GM18505 (cell line): ENCODE data around the gene AAK1.
"Not testable (repeated sequence)": the region's sequence is repeated elsewhere in the genome, so short reads cannot be mapped to it uniquely, and the experiment has no call there.

ENCODE experiments used
- ATAC-seq: cut with Tn5 transposase; IDR thresholded peaks from one replicate; pipeline ENCODE4 v1.9.1; 2021; ENCODE audit not compliant: unreplicated experiment
- POLR2A ChIP-seq: IDR thresholded peaks from 4 replicates; pipeline ENCODE4 v1.6.1; 2011; ENCODE audit warnings: borderline replicate concordance; ENCODE audit not compliant: insufficient read depth, insufficient read length; ENCODE audit errors: extremely low read depth

The AAK1 gene

DNA sequence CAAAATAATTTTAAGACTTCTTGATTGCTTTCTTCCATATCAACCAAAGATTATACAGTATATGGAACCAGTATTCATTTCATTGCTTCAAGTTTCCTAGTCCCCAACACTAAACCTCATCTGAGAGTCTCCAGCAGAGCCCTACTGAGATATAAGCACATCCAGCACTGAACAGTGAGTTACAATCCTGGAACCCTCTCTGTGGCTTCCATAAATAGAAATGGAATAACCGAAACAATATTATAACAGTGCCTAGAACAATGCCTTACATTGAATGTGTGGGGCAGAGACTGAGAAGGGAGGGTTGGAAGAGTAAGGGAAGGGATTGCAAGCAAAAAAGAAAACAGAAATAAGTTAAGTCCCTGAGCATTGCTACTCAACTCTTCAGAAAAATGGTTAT lies 18.9 kb downstream of the AAK1 start:
- no peak for TF ChIP-seq POLR2A
- ATAC-seq, result no peak

DNA sequence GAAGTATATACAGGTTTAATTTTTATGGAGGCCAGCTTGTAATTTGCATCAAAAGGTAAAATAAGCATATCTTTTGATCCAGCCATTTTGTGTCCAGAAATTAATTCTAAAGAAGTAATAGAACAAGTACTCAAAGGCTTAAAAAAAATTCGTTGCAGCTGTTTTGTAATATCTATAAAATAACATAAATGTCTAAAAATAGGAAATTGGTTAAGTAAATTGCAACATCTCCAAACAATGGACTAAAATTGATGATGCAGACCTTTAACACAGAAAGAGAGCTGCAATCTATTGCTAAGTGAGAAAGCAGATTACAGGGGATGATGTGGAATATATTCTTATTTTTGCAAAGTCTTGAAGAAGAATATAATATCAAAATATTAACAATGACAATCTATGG lies 19.4 kb downstream of the AAK1 start:
- TF ChIP-seq POLR2A, result no peak
- no peak for ATAC-seq

- ATAC-seq, result no peak
- TF ChIP-seq POLR2A, result no peak
Measured at GRCh38 chr2:69623236-69623635, 20.3 kb downstream of the AAK1 start.

GRCh38 chr2:69622805-69623204 lies 20.7 kb downstream of the AAK1 start:
- not testable (repeated sequence) for ATAC-seq

DNA sequence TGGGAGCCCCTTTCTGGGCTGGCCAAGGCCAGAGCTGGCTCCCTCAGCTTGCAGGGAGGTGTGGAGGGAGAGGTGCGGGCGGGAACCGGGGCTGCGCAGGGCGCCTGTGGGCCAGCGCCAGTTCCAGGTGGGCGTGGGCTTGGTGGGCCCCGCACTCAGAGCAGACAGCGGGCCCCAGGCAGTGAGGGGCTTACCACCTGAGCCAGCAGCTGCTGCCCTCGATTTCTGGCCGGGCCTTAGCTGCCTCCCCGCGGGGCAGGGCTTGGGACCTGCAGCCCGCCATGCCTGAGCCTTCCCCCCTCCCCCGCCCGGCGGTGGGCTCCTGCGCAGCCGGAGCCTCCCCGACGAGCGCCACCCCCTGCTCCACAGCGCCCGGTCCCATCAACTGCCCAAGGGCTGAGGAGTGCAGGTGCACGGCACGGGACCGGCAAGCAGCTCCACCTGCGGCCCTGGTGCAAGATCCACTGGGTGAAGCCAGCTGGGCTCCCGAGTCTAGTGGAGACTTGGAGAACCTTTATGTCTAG lies 21.5 kb downstream of the AAK1 start:
- ATAC-seq, result not testable (repeated sequence)

DNA sequence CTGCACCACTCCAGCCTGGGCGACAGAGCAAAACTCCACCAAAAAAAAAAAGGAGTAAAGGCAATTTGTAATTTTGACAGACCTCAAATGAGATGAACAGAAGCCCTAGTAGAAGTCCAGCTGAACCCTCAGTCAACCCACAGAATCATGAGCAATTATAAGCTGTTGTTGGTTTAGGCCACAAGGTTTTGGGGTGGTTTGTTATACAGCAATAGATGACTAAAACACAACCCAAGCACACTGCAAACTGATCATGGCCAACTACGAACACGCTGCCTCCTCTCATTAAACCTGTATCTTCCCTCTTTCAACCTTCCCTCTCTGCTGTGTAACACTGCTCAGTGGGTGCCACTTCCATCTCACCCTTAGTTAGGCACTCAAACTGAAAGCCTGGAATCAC lies 22.1 kb downstream of the AAK1 start:
- no peak for TF ChIP-seq POLR2A
- ATAC-seq, result no peak

DNA sequence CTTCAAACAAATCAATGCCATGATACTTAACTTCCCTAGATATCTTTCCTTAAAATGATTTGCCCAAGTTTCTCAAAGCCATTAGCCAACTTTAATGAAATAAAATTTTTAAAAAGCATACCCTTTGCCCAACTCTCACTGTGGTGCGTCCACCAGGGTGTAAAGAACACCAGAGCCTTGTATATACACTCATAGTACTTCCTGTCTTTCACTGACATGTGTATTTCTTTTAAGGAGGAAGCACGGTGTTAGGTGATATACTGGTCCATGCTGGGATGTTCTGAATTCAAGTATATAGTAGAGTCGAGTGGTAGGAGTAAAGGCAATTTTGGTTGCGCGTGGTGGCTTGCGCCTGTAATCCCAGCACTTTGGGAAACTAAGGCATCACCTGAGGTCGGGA lies 22.7 kb downstream of the AAK1 start:
- no peak for ATAC-seq

GRCh38 chr2:69619725-69620124 lies 23.8 kb downstream of the AAK1 start:
- ATAC-seq, result no peak
- no peak for TF ChIP-seq POLR2A

More for the DNA sequence above, 22.7 kb downstream of the AAK1 start:
- no peak for TF ChIP-seq POLR2A

DNA sequence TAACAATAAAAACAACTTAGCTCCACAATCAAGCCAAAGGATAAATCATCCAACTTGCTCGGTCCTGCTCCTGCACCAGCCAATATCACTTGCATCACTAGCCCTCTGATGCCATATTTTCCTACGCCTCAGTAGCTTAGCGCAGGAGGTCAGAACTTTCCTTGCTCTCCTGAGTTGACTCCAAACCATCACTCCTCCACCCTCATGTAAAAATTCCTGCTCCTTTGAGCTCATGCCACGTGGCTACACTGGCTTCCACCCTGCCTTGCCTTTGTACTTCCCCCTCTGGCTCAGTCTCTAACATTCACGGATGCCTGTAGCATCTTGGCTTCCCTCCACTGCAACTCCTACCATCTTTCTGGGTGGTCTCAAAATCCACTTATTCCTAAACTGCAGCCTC lies 25.2 kb downstream of the AAK1 start:
- no peak for TF ChIP-seq POLR2A
- no peak for ATAC-seq

DNA sequence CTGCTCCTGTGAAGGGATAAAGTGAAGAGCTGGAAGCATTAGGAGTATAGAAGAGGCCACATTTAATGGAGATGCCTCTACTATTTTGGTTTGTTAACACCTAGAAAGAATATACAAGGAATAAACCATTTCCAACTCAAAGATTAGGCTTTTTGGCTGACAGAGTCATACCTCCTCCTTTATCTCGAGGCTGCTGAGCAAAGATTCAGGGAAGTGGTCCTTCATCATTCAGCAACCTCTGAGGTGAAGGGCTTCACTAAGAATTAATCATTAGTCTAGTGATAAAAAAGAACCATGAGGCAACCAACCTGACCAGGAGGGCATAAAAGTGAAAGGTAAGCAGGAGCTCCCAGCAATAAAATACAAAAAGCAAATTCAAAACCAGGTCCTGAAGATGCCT lies 25.8 kb downstream of the AAK1 start:
- no peak for ATAC-seq
- no peak for TF ChIP-seq POLR2A

- ATAC-seq, result no peak
- no peak for TF ChIP-seq POLR2A
Measured at GRCh38 chr2:69616755-69617154, 26.8 kb downstream of the AAK1 start.

GRCh38 chr2:69615969-69616368 lies 27.6 kb downstream of the AAK1 start:
- ATAC-seq, result no peak
- TF ChIP-seq POLR2A, result no peak

DNA sequence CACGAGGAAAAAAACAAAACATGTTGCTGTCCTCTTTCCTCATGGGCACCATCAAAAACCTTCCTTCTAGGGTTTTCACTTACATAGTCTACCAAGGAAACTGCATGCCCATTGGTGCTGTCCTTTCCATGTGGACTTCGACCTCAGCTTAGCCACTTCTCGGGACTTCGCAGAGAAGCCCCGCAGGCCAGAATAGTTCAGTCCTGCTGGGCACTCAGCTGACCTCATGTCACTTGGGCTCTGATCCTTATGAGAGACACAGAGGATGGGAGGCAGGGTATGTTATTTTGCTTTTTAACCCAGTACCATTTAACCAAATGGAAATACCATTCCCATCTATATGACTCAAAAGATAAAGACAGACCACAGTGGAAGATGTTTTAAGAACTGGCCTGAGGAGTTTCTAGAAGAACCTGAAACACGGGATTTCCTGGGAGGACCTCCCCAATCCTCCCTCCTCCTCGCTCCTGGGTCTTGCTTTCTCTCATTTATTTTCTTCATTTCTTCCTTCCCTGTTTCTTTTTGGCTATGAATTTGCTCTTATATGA lies 28.4 kb downstream of the AAK1 start:
- no peak for ATAC-seq
- no peak for TF ChIP-seq POLR2A

- no peak for ATAC-seq
- no peak for TF ChIP-seq POLR2A
Measured at GRCh38 chr2:69612707-69613106, 30.8 kb downstream of the AAK1 start.

- no peak for ATAC-seq
- TF ChIP-seq POLR2A, result no peak
Measured at GRCh38 chr2:69612200-69612599, 31.3 kb downstream of the AAK1 start.
